OCI-LY1 (cell line): ENCODE measurements around the gene MPV17L2.

Experiments used
- H2AFZ ChIP-seq: fragments of 200-600 bp; sonication (generic), shearing (Covaris generic); 2 replicates; pipeline ENCODE4 v1.6.0; 2014; ENCODE audit warnings: antibody characterized with exemption, mild to moderate bottlenecking, low read length
- H3F3A ChIP-seq: fragments of 200-600 bp; sonication (generic), shearing (Covaris generic); 2 replicates; pipeline ENCODE4 v1.6.0; 2014; ENCODE audit warnings: mild to moderate bottlenecking, antibody characterized with exemption, low read length, moderate library complexity; ENCODE audit not compliant: insufficient read depth
- H3K27ac ChIP-seq: fragments of 200-600 bp; sonication (generic); 2 replicates; pipeline ENCODE4 v1.5.1; 2014; ENCODE audit warnings: low read length, mixed run types, mild to moderate bottlenecking, low read depth; ENCODE audit not compliant: poor library complexity, severe bottlenecking
- H3K27me3 ChIP-seq: fragments of 200-600 bp; sonication (generic); 2 replicates; pipeline ENCODE4 v1.6.0; 2014; ENCODE audit warnings: antibody characterized with exemption, mild to moderate bottlenecking, low read length, moderate library complexity; ENCODE audit not compliant: insufficient read depth
- H3K36me3 ChIP-seq: fragments of 200-600 bp; sonication (generic); 2 replicates; pipeline ENCODE4 v1.6.1; 2014; ENCODE audit warnings: mild to moderate bottlenecking, antibody characterized with exemption, low read length, moderate library complexity, mixed read lengths; ENCODE audit not compliant: insufficient read depth
- H3K4me1 ChIP-seq: fragments of 200-600 bp; sonication (generic); 2 replicates; pipeline ENCODE4 v1.5.1; 2014; ENCODE audit warnings: mild to moderate bottlenecking, low read length, moderate library complexity; ENCODE audit not compliant: insufficient read depth, severe bottlenecking
- H3K4me2 ChIP-seq: fragments of 200-600 bp; sonication (generic), shearing (Covaris generic); 2 replicates; pipeline ENCODE4 v1.6.1; 2014; ENCODE audit warnings: low read length
- H3K4me3 ChIP-seq: fragments of 200-600 bp; sonication (generic); 2 replicates; pipeline ENCODE4 v1.5.1; 2014; ENCODE audit warnings: low read length, low read depth, mild to moderate bottlenecking, mixed read lengths; ENCODE audit not compliant: poor library complexity, severe bottlenecking
- H3K79me2 ChIP-seq: fragments of 200-600 bp; shearing (Covaris generic); 2 replicates; pipeline ENCODE4 v1.6.1; 2016; ENCODE audit warnings: mixed run types, low read length, mixed read lengths; ENCODE audit not compliant: insufficient read depth
- H3K9ac ChIP-seq: fragments of 200-600 bp; sonication (generic), shearing (Covaris generic); 2 replicates; pipeline ENCODE4 v1.6.1; 2014; ENCODE audit warnings: mild to moderate bottlenecking, low read length, mixed read lengths
- H3K9me2 ChIP-seq: fragments of 200-600 bp; sonication (generic), shearing (Covaris generic); 2 replicates; pipeline ENCODE4 v1.6.1; 2014; ENCODE audit warnings: low read depth, mild to moderate bottlenecking, low read length, mixed read lengths
- H3K9me3 ChIP-seq: fragments of 200-600 bp; shearing (Covaris generic); 2 replicates; pipeline ENCODE4 v1.6.1; 2014; ENCODE audit warnings: low read length, mixed read lengths
- H4K20me1 ChIP-seq: fragments of 200-600 bp; sonication (generic), shearing (Covaris generic); 2 replicates; pipeline ENCODE4 v1.6.0; 2016; ENCODE audit warnings: mild to moderate bottlenecking, low read length; ENCODE audit not compliant: insufficient read depth
- CTCF ChIP-seq: fragments of 200-600 bp; sonication (generic), shearing (Covaris generic); IDR thresholded peaks from 2 replicates; pipeline ENCODE4 v1.5.1; 2017; ENCODE audit warnings: mild to moderate bottlenecking, antibody characterized with exemption, low read length, moderate library complexity, mixed read lengths
- EZH2 ChIP-seq: fragments of 200-600 bp; sonication (generic), shearing (Covaris generic); IDR thresholded peaks from 2 replicates; pipeline ENCODE4 v1.8.0; 2017; ENCODE audit warnings: borderline replicate concordance, mixed run types, mild to moderate bottlenecking, antibody characterized with exemption, low read length, moderate library complexity, mixed read lengths

MPV17L2 gene

GRCh38 chr19:18229915-18230314, 36.9 kb downstream of the MPV17L2 start:
- no peak overlapping the region for H3K4me2 ChIP-seq
- H3K79me2 ChIP-seq: no peaks in the 10 kb centered on the region
- H3K9ac ChIP-seq: no peak overlapping the region
- no peaks in the 10 kb centered on the region for H3K9me2 ChIP-seq
- H4K20me1 ChIP-seq: no peaks in the 10 kb centered on the region
- H3K9me3 ChIP-seq: no peaks in the 10 kb centered on the region
- H3K4me1 ChIP-seq: peaks cover 14% of the 10 kb centered on the region
- H3K4me3 ChIP-seq: no peak overlapping the region
- no peaks in the 10 kb centered on the region for H3F3A ChIP-seq
- no peaks in the 10 kb centered on the region for H3K36me3 ChIP-seq
- TF ChIP-seq EZH2: no peak
- no peak for TF ChIP-seq CTCF
- H3K27me3 ChIP-seq: 0 out of 2 replicates have a peak, but pooled peaks cover 3% of the 10 kb centered on the region
- H3K27ac ChIP-seq: no peak overlapping the region
- no peak overlapping the region for H2AFZ ChIP-seq

GRCh38 chr19:18230941-18231734, 38.1 kb downstream of the MPV17L2 start:
- Histone ChIP-seq H3F3A (no peaks in the 10 kb centered on the region), H3K36me3 (no peaks in the 10 kb centered on the region), H2AFZ (no peak overlapping the region), H3K27ac (no peak overlapping the region), H3K9me2 (no peaks in the 10 kb centered on the region), H3K79me2 (no peaks in the 10 kb centered on the region), H3K4me1 (peaks cover 11% of the 10 kb centered on the region), H3K27me3 (no peaks in the 10 kb centered on the region), H4K20me1 (no peaks in the 10 kb centered on the region), H3K9me3 (no peaks in the 10 kb centered on the region), H3K4me3 (no peak overlapping the region), H3K4me2 (no peak overlapping the region), H3K9ac (no peak overlapping the region)
- TF ChIP-seq EZH2 (no peak), CTCF (no peak)

- TF ChIP-seq EZH2: no peak
- no peak for TF ChIP-seq CTCF
- Histone ChIP-seq H4K20me1 (no peaks in the 10 kb centered on the region), H3K4me1 (peaks cover 11% of the 10 kb centered on the region), H3K27ac (no peak overlapping the region), H3K4me2 (no peak overlapping the region), H3K9me3 (no peaks in the 10 kb centered on the region), H3K36me3 (no peaks in the 10 kb centered on the region), H3K9me2 (no peaks in the 10 kb centered on the region), H3F3A (no peaks in the 10 kb centered on the region), H3K27me3 (no peaks in the 10 kb centered on the region), H3K9ac (no peak overlapping the region), H2AFZ (no peak overlapping the region), H3K4me3 (no peak overlapping the region), H3K79me2 (no peaks in the 10 kb centered on the region)
Measured at GRCh38 chr19:18231775-18232174, 38.8 kb downstream of the MPV17L2 start.
